GM20000 (cell line): ENCODE results near the gene LCNL1.

Source experiments
- DNase-seq: peaks from one replicate; pipeline ENCODE4 v3.0.0; 2012; ENCODE audit warnings: low spot score
- TF ChIP-seq, protein P1 (sequence below): IDR thresholded peaks from 2 replicates; pipeline ENCODE4 v1.5.1; 2012; ENCODE audit warnings: mild to moderate bottlenecking, control low read depth; ENCODE audit errors: extremely low read depth, missing control alignments

The LCNL1 gene

DNA sequence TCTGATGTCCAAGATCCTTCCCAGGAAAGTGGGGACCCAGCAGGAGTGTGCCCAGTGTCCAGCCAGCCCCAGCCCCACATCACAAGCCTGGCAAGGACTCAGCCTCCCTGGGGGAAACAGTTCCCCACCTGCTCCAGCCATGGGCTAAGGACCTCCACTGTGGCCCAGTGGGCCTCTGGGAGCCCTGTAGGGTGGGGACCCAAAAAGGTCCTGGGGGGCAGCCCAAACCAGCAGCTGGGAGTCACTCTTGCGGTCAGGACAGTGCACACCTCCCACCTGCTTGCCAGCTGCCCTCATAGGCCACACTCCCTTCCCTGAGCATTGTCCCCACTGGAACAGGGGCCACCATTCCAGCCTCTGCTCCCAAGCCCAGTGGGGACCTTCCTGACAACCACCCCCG is 43.6 kb downstream of the LCNL1 start:
- no peak for DNase-seq
- TF ChIP-seq, protein P1, sequence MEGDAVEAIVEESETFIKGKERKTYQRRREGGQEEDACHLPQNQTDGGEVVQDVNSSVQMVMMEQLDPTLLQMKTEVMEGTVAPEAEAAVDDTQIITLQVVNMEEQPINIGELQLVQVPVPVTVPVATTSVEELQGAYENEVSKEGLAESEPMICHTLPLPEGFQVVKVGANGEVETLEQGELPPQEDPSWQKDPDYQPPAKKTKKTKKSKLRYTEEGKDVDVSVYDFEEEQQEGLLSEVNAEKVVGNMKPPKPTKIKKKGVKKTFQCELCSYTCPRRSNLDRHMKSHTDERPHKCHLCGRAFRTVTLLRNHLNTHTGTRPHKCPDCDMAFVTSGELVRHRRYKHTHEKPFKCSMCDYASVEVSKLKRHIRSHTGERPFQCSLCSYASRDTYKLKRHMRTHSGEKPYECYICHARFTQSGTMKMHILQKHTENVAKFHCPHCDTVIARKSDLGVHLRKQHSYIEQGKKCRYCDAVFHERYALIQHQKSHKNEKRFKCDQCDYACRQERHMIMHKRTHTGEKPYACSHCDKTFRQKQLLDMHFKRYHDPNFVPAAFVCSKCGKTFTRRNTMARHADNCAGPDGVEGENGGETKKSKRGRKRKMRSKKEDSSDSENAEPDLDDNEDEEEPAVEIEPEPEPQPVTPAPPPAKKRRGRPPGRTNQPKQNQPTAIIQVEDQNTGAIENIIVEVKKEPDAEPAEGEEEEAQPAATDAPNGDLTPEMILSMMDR = no peak

DNA sequence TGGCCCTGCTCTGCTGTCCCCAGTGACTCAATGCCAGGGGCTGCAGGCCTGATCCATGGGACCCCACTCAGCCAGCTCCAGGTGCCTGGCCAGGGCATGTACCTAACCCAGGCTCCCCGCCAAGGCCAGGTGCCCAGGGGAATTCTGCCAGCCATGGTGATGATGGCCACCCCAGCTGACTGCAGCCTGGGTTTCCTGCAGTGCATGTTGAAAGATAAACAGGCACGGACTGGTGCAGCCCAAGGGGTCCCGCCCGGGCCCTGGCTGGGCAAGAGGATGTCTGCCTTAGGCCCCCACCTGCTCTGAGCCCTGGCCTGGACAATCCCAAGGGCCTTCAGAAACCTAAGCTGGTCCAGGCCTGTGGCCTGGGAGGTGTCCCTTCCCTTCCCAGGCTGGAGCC is 44.0 kb downstream of the LCNL1 start:
- DNase-seq = no peak
- TF ChIP-seq, protein P1 = no peak

DNA sequence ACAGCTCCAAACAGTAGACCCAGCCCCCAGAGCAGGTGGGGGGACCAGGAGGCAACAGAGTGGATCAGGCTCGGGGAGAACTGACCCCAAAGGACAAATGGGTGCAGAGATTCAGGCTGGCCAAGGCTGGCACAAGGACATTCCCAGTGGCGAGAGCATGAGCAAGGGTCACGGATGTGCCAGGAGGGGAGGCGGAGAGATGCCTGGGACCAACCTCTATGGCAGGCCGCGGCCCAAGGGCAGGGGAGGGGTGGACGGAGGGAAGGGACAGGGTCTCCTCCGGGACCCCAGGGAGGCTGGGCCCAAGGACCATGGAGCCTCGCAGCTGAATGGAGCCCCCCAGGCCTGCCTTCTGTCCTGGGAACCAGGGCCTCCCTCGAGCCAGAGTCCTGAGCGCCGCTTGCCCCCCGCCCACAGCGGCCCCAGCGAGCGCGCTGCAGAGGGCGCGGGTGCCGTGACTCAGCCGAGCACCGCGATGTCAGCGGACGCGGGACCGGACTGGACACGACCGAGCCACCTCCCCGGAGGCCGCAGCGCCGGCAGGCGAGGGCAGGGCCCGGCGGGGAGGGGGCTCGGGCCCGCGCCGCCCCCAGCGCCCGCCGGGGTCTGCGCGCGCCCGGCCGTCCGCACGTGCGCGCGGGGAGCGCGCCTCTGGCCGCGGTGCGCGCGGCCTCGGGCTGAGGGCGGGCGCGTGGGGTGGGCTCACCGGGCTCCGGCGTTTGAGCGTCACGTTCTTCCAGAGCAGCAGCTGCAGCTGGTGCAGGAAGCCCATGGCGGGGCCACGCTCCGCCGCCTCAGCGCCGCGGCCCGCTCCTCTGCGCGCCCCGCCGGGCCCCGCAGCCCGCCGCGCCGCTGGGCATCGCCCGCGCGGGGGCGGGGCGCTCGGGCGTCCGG is 44.8 kb downstream of the LCNL1 start, which contains the start of gene ABCA2:
ABCA2 (minus strand) TSS at position 869 of the 894 bp plus-strand sequence; CDS start at position 772, 97 bp downstream.
- TF ChIP-seq, protein P1 = no peak
- no peak for DNase-seq

DNA sequence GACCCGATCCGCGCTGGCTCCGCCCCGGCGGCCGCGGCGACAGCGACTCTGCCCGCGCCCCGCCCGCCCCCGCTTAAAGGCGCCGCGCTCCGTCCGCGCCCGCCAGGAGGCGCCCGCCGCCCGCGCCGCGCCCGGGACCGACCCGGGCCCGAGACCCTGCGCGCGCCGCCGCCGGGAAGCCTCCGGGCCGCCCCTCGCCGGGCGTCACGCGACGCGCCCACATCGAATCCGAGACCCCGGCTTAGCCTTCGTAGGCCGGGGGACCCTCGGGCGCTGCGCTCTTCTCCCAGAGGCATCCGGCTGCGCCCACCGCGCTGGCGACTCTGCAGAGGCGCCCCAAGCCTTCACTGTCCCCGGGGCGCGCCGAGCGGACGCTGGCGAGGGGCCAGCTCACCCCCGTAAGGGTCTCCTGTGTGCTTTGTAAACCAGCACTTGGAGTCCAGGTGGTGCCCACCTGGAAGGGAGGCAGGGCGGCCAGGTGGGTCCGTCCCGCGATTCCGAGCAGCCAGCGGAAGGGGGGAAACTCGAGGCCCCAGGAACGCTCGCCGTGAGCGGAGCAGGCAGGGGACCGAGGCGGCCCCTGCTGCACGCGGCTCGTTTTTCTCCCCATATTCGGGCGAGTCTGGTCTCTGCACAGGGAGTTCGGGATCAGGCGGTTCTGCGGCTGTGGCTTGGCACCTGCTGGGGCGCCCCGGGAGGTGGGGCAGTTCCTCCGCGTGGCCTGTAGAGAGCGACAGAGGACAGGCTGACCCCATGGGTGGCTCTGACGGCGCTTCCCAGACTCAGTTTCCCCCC is 45.7 kb downstream of the LCNL1 start:
- TF ChIP-seq, protein P1 = peak; percentile 61
- DNase-seq = peak; percentile 93

DNA sequence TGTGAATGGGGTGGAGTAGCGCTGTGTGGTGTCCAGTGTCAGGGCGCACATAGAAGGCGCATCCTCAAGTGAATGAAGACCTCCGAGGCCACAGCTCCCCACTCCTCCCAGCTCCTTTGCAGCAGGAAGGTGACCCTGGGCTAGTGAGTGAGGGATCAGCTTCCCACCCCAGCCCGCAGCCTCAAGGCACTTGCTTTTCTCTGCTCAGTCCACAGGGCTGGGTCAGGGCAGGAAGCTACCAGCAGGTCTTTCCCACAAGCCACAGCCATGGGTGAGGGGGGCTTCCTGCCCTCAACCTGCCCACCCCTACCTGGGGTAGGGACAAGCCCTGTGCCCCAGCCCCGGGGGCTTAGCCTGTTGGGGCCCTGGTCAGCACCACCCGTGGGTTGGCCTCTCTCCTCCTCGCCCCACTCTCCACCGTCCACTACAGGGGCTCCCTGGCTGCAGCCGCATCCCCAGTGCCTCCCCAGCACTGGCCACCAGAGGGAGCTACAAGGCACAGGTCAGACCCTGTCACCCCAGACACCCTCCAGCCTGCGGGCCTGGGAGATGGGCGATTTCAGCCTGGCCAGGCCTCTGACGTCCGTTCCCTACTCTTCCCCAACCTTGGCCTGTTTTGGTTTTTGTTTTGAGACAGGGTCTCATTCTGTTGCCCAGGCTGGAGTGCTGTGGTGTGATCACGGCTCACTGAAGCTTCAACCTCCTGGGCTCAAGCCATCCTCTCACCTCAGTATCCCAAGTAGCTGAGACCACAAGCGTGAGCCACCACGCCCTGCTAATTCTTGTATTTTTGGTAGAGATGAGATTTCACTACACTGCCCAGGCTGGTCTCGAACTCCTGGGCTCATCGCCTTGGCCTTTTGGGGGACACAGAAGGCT is 46.5 kb downstream of the LCNL1 start:
- TF ChIP-seq, protein P1 = peak; percentile 88
- peak; percentile 88 for DNase-seq

DNA sequence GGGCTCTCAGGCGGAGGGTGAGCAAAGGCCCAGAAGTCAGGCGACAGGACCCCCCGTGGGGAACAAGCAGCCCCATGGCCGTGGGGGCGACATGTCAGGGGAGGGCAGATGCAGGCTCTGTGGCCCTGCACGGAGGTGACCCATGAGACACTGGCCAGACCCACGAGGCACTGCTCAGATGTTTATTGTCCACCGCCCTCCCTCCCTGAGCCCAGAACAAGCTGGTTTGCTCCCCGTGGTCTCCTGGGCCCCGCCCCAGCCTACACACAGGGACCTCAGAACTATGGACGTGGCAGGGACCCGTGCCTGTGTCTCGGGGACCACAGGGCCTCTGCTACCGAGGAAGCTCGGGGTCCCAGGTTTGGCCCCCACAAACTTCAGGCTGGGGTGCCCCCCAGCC is 47.2 kb downstream of the LCNL1 start:
- TF ChIP-seq, protein P1 = no peak
- DNase-seq = no peak
